GM10266 (cell line): ENCODE results near the gene GCSAM.

Experiments
- DNase-seq: peaks from one replicate; pipeline ENCODE4 v3.0.0; 2012; ENCODE audit errors: extremely low spot score
- CTCF ChIP-seq: IDR thresholded peaks from 2 replicates; pipeline ENCODE4 v1.5.1; 2012; ENCODE audit warnings: mild to moderate bottlenecking, low read depth; ENCODE audit not compliant: control insufficient read depth, insufficient read depth; ENCODE audit errors: missing control alignments

GCSAM gene

GRCh38 chr3:112097378-112097777 is 35.7 kb downstream of the GCSAM start:
- no peak for DNase-seq
- no peak for TF ChIP-seq CTCF

- TF ChIP-seq CTCF: no peak
- DNase-seq: no peak
These were observed 36.9 kb downstream of the GCSAM start for GRCh38 chr3:112096176-112096575.

- TF ChIP-seq CTCF: no peak
- DNase-seq: no peak
These were observed 37.3 kb downstream of the GCSAM start for GRCh38 chr3:112095731-112096130.

- no peak for DNase-seq
- TF ChIP-seq CTCF: no peak
These were observed 39.9 kb downstream of the GCSAM start for GRCh38 chr3:112093180-112093522.

GRCh38 chr3:112092496-112093179 is 40.4 kb downstream of the GCSAM start:
- DNase-seq: no peak
- TF ChIP-seq CTCF: no peak

- no peak for TF ChIP-seq CTCF
- no peak for DNase-seq
These were observed 42.0 kb downstream of the GCSAM start for GRCh38 chr3:112090887-112091586.

GRCh38 chr3:112089956-112090886 is 42.8 kb downstream of the GCSAM start:
- no peak for DNase-seq
- TF ChIP-seq CTCF: no peak
